Natural killer cell (primary cell): Measurements from ENCODE around the gene OXSR1. TPM values are rescaled to one million over a fixed set of nuclear protein-coding genes. Genes with fewer than 3 reads are reported as not detected.

Source experiments
- ATAC-seq, 3 donors: fragments of 150-1000 bp in 2 of 3; fragments of 200-7000 bp in 1 of 3; cut with Tn5 transposase; 1 replicate in 1 of 3; 2 replicates in 2 of 3; pipeline ENCODE4 v1.10.0; 2021; ENCODE audit warnings: mild to moderate bottlenecking in 2 of 3, moderate library complexity in 2 of 3
- DNase-seq, 2 donors: peaks; one replicate each; pipeline versions ENCODE4 v3.0.0 to v3.0.0-alpha.2; 2013 to 2021; ENCODE audit warnings: mixed read lengths in 1 of 2
- H3K27ac ChIP-seq: one replicate; pipeline ENCODE4 v1.5.1; 2013; ENCODE audit warnings: mild to moderate bottlenecking, low read length
- H3K27me3 ChIP-seq: one replicate; pipeline ENCODE4 v1.6.1; 2013; ENCODE audit warnings: low read length; ENCODE audit not compliant: control insufficient read depth, insufficient read depth
- H3K36me3 ChIP-seq: one replicate; pipeline ENCODE4 v1.6.1; 2013; ENCODE audit warnings: low read length; ENCODE audit not compliant: control insufficient read depth, insufficient read depth
- H3K4me1 ChIP-seq: one replicate; pipeline ENCODE4 v1.6.1; 2013; ENCODE audit warnings: low read length; ENCODE audit not compliant: control insufficient read depth, insufficient read depth
- H3K4me3 ChIP-seq: one replicate; pipeline ENCODE4 v1.5.1; 2013; ENCODE audit warnings: low read length
- H3K9me3 ChIP-seq: one replicate; pipeline ENCODE4 v1.6.1; 2013; ENCODE audit warnings: low read length; ENCODE audit not compliant: control insufficient read depth, insufficient read depth
- H3K27ac Mint-ChIP-seq, 2 donors: one replicate each; pipeline ENCODE4 v1.8.0; 2022; ENCODE audit warnings: mild to moderate bottlenecking in 2 of 2, mixed read lengths in 2 of 2, moderate library complexity in 1 of 2
- H3K27me3 Mint-ChIP-seq, 2 donors: one replicate each; pipeline ENCODE4 v1.8.0; 2022; ENCODE audit warnings: low read depth in 2 of 2, mixed read lengths in 2 of 2
- H3K36me3 Mint-ChIP-seq: one replicate; pipeline ENCODE4 v1.8.0; 2022; ENCODE audit warnings: mixed read lengths
- H3K4me1 Mint-ChIP-seq, 2 donors: one replicate each; pipeline ENCODE4 v1.8.0; 2022; ENCODE audit warnings: mixed read lengths in 2 of 2
- H3K4me3 Mint-ChIP-seq: one replicate; pipeline ENCODE4 v1.8.0; 2022; ENCODE audit warnings: mild to moderate bottlenecking, moderate library complexity, mixed read lengths
- H3K9me3 Mint-ChIP-seq, 2 donors: one replicate each; pipeline ENCODE4 v1.8.0; 2022; ENCODE audit warnings: mixed read lengths in 2 of 2
- WGBS: methylation state at CpG from one replicate; pipeline ENCODE4 v1.1.7; 2013; ENCODE audit warnings: missing lambda C conversion rate; ENCODE audit not compliant: insufficient coverage; 5-methylcytosine and 5-hydroxymethylcytosine counted together
- intact Hi-C: fragments of 100-400 bp; cut with micrococcal nuclease; formaldehyde crosslinking; loops from one replicate; pipeline ENCODE4 v1.14.2; 2022
- total RNA-seq, 4 donors: library from RNA; stranded (reverse); fragments of 120-200 nt in 1 of 4; gene quantifications; one replicate each; pipeline versions ENCODE4 v1.2.3 to v1.2.4, GENCODE V29; 2013 to 2022
- TF ChIP-seq, protein P1 (sequence below): fragments of 200-600 bp; IDR thresholded peaks from one replicate; pipeline ENCODE4 v1.8.0; 2022; ENCODE audit warnings: antibody characterized with exemption

OXSR1 gene
- total RNA-seq, 3 donors from 2014 or later (not counting 1 experiment from before 2014, with no cell fraction given): 37.2 to 46.1 (median 44.0) TPM

DNA sequence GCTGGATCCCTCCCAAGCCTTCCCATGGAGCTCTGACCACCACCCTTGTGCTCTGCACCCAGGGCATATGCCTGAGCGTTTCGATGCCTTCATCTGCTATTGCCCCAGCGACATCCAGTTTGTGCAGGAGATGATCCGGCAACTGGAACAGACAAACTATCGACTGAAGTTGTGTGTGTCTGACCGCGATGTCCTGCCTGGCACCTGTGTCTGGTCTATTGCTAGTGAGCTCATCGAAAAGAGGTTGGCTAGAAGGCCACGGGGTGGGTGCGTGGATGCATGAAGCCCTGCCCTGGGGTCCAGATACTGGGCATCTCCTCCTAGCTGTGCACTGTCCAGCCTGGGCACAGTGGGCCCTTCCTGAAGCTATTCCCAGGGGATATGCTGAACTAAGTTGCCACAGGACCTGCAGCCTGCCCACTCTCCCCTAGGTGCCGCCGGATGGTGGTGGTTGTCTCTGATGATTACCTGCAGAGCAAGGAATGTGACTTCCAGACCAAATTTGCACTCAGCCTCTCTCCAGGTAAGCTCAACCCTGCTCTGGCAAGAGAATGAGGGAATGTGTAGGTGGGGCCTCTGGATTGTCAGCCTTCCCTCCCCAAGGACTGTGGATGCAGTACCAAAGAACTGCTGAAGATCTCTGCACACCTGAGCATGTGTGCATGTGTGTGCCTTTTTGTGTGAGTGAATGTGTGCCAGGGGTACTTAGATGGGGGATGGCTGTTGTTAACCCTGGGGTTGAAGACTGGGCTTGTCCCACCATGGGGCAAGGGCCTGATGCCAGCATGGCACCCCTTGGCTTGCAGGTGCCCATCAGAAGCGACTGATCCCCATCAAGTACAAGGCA lies 24.8 kb upstream of the OXSR1 start:
- intact Hi-C loops: no loop called here
- Mint-ChIP-seq H3K27me3 (no peaks in the 10 kb centered on the region), H3K27ac (peak overlapping the region; percentile 95), H3K9me3 (no peaks in the 10 kb centered on the region), H3K36me3 (no peaks in the 10 kb centered on the region), H3K4me1 (peaks cover 54 to 56% of the 10 kb centered on the region in 2 donors), H3K4me3 (peak overlapping the region; percentile 99)
- ATAC-seq: no peak
- TF ChIP-seq, protein P1, sequence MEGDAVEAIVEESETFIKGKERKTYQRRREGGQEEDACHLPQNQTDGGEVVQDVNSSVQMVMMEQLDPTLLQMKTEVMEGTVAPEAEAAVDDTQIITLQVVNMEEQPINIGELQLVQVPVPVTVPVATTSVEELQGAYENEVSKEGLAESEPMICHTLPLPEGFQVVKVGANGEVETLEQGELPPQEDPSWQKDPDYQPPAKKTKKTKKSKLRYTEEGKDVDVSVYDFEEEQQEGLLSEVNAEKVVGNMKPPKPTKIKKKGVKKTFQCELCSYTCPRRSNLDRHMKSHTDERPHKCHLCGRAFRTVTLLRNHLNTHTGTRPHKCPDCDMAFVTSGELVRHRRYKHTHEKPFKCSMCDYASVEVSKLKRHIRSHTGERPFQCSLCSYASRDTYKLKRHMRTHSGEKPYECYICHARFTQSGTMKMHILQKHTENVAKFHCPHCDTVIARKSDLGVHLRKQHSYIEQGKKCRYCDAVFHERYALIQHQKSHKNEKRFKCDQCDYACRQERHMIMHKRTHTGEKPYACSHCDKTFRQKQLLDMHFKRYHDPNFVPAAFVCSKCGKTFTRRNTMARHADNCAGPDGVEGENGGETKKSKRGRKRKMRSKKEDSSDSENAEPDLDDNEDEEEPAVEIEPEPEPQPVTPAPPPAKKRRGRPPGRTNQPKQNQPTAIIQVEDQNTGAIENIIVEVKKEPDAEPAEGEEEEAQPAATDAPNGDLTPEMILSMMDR: no peak
- H3K27ac ChIP-seq: no peak overlapping the region
- H3K27me3 ChIP-seq: no peaks in the 10 kb centered on the region
- DNase-seq: no peak
- 99% methylated on average over 13 of the region's 13 CpGs for whole genome bisulfite sequencing
- no peaks in the 10 kb centered on the region for H3K9me3 ChIP-seq
- no peak overlapping the region for H3K4me3 ChIP-seq
- peaks cover 14% of the 10 kb centered on the region for H3K36me3 ChIP-seq
- H3K4me1 ChIP-seq: peaks cover 48% of the 10 kb centered on the region

DNA sequence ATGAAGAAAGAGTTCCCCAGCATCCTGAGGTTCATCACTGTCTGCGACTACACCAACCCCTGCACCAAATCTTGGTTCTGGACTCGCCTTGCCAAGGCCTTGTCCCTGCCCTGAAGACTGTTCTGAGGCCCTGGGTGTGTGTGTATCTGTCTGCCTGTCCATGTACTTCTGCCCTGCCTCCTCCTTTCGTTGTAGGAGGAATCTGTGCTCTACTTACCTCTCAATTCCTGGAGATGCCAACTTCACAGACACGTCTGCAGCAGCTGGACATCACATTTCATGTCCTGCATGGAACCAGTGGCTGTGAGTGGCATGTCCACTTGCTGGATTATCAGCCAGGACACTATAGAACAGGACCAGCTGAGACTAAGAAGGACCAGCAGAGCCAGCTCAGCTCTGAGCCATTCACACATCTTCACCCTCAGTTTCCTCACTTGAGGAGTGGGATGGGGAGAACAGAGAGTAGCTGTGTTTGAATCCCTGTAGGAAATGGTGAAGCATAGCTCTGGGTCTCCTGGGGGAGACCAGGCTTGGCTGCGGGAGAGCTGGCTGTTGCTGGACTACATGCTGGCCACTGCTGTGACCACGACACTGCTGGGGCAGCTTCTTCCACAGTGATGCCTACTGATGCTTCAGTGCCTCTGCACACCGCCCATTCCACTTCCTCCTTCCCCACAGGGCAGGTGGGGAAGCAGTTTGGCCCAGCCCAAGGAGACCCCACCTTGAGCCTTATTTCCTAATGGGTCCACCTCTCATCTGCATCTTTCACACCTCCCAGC lies 24.0 kb upstream of the OXSR1 start:
- no peaks in the 10 kb centered on the region for H3K27me3 Mint-ChIP-seq
- peaks cover 4% of the 10 kb centered on the region for H3K9me3 ChIP-seq
- peaks cover 46 to 48% of the 10 kb centered on the region in 2 donors for H3K4me1 Mint-ChIP-seq
- peaks cover 14% of the 10 kb centered on the region for H3K36me3 ChIP-seq
- H3K27ac Mint-ChIP-seq: peak overlapping the region; percentile 55 to 64
- H3K4me3 ChIP-seq: no peak overlapping the region
- no peak overlapping the region for H3K27ac ChIP-seq
- DNase-seq: no peak
- peaks cover 40% of the 10 kb centered on the region for H3K4me1 ChIP-seq
- H3K9me3 Mint-ChIP-seq: peaks cover 2 to 3% of the 10 kb centered on the region in 2 donors
- 90% methylated on average over 7 of the region's 7 CpGs for WGBS
- peaks cover 4% of the 10 kb centered on the region for H3K36me3 Mint-ChIP-seq
- TF ChIP-seq, protein P1: no peak
- no peak for ATAC-seq
- H3K27me3 ChIP-seq: no peaks in the 10 kb centered on the region
- intact Hi-C loops: no loop called here
- peak overlapping the region; percentile 50 for H3K4me3 Mint-ChIP-seq

DNA sequence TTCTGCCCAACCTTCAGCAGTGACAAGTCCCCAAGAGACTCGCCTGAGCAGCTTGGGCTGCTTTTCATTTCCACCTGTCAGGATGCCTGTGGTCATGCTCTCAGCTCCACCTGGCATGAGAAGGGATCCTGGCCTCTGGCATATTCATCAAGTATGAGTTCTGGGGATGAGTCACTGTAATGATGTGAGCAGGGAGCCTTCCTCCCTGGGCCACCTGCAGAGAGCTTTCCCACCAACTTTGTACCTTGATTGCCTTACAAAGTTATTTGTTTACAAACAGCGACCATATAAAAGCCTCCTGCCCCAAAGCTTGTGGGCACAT lies 23.4 kb upstream of the OXSR1 start:
- no peak overlapping the region for H3K4me3 ChIP-seq
- no peak overlapping the region for H3K27ac ChIP-seq
- H3K36me3 Mint-ChIP-seq: peaks cover 10% of the 10 kb centered on the region
- H3K4me1 Mint-ChIP-seq: peaks cover 43 to 45% of the 10 kb centered on the region in 2 donors
- H3K9me3 ChIP-seq: peaks cover 4% of the 10 kb centered on the region
- H3K27me3 Mint-ChIP-seq: no peaks in the 10 kb centered on the region
- peaks cover 2 to 6% of the 10 kb centered on the region in 2 donors for H3K9me3 Mint-ChIP-seq
- H3K36me3 ChIP-seq: peaks cover 14% of the 10 kb centered on the region
- H3K4me3 Mint-ChIP-seq: peak overlapping the region; percentile 47
- intact Hi-C loops: no loop called here
- H3K27ac Mint-ChIP-seq: peak overlapping the region; percentile 55 to 64
- TF ChIP-seq, protein P1: no peak
- no peak for ATAC-seq
- DNase-seq: no peak
- WGBS: 92% methylated on average over 2 of the region's 2 CpGs
- peaks cover 38% of the 10 kb centered on the region for H3K4me1 ChIP-seq
- no peaks in the 10 kb centered on the region for H3K27me3 ChIP-seq
